Gastroesophageal sphincter (tissue), 3 donors: ENCODE results near the gene DNAJB6.

Experiments used
- CTCF ChIP-seq, 4 experiments: fragments of 200-600 bp in 2 of 4; fragments of 450-650 bp in 2 of 4; sonication (generic) in 1 of 4; IDR thresholded peaks; one replicate each; pipeline ENCODE4 v1.5.1; 2017 to 2019; ENCODE audit warnings: antibody characterized with exemption in 4 of 4, mild to moderate bottlenecking in 2 of 4, moderate library complexity in 2 of 4
- POLR2A ChIP-seq, 2 donors: fragments of 450-650 bp; IDR thresholded peaks; one replicate each; pipeline ENCODE4 v1.6.1; 2017; ENCODE audit warnings: antibody characterized with exemption in 2 of 2, mild to moderate bottlenecking in 2 of 2, moderate library complexity in 1 of 2
- POLR2AphosphoS5 ChIP-seq: sonication (generic); formaldehyde crosslinking; IDR thresholded peaks from one replicate; pipeline ENCODE4 v1.6.1; 2017; ENCODE audit warnings: antibody characterized with exemption

DNA sequence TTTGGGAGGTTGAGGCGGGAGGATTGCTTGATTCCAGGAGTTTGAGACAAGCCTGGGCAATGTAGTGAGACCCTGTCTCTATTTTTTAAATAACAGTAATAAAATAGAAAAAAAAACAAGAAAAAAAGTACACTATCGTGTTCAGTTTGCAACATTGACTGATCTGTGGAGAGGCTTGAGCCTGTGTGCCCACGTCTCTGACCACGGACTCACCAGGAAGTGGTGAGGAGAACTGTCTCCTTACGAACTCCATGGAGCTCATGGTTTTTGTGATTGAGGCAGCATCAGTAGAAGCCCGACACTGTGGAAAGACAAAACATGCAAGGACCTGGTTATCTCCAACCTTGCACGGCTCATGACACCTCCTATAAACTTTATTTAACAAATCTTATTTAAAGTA is 23.9 kb upstream of the DNAJB6 start:
- no peak for TF ChIP-seq CTCF (IDR thresholded peaks at IDR 0.05)
- TF ChIP-seq POLR2AphosphoS5 = no peak
- no peak for TF ChIP-seq POLR2A (IDR thresholded peaks at IDR 0.05)
